PC-3 (cell line): ENCODE data around the gene ZRANB3. TPM values are rescaled to one million over a fixed set of nuclear protein-coding genes. Genes with fewer than 3 reads are reported as not detected.
A peak's percentile ranks its signal among the peaks of the same experiment; 100 is the strongest.

Experiments
- ATAC-seq: fragments of 200-7000 bp; cut with Tn5 transposase; 2 replicates; pipeline ENCODE4 v1.9.1; 2020; ENCODE audit warnings: mild to moderate bottlenecking, moderate library complexity
- Bru-seq: library from RNA; stranded (reverse); fragments of 400-500 nt; gene quantifications from one replicate; lab custom pipeline; 2021; lab: Mats Ljungman, UMichigan
- BruChase-seq, 2 experiments: library from RNA; stranded (reverse); fragments of 400-500 nt; gene quantifications; one replicate each; lab custom pipeline; 2021; lab: Mats Ljungman, UMichigan
- BruUV-seq: library from RNA; stranded (reverse); fragments of 400-500 nt; replicated peaks from 2 replicates; lab custom pipeline; 2021; lab: Mats Ljungman, UMichigan
- CTCF ChIA-PET: fragments of 300-600 bp; sonication (Branson Sonifier 250); formaldehyde crosslinking; loops from one replicate; lab custom pipeline; 2022; ENCODE audit warnings: antibody characterized with exemption; lab: Charles Lee
- POLR2A ChIA-PET: fragments of 300-600 bp; sonication (Branson Sonifier 250); formaldehyde crosslinking; loops from one replicate; lab custom pipeline; 2022; ENCODE audit warnings: antibody characterized with exemption; ENCODE audit not compliant: unreplicated experiment; lab: Charles Lee
- DNase-seq: peaks from one replicate; pipeline ENCODE4 v3.0.0-alpha.2; 2015
- H2AFZ ChIP-seq: fragments of 300-600 bp; sonication (generic); 2 replicates; pipeline ENCODE4 v1.6.0; 2016; ENCODE audit warnings: antibody characterized with exemption, low read length
- H3F3A ChIP-seq: fragments of 300-600 bp; sonication (generic); one replicate; pipeline ENCODE4 v1.6.0; 2017; ENCODE audit warnings: antibody characterized with exemption, low read length, control low read depth, mild to moderate bottlenecking; ENCODE audit not compliant: unreplicated experiment
- H3K27ac ChIP-seq: fragments of 300-600 bp; sonication (generic); 2 replicates; pipeline ENCODE4 v1.5.1; 2016; ENCODE audit warnings: mild to moderate bottlenecking, low read length
- H3K27me3 ChIP-seq: fragments of 300-600 bp; sonication (generic); 2 replicates; pipeline ENCODE4 v1.6.1; 2016; ENCODE audit warnings: low read length, mixed read lengths
- H3K36me3 ChIP-seq: fragments of 300-600 bp; sonication (generic); 2 replicates; pipeline ENCODE4 v1.6.1; 2016; ENCODE audit warnings: low read depth, mixed run types, low read length, mixed read lengths
- H3K4me1 ChIP-seq: fragments of 300-600 bp; sonication (generic); 2 replicates; pipeline ENCODE4 v1.5.1; 2016; ENCODE audit warnings: low read length; ENCODE audit not compliant: insufficient read depth
- H3K4me2 ChIP-seq: fragments of 300-600 bp; sonication (generic); 2 replicates; pipeline ENCODE4 v1.6.0; 2016; ENCODE audit warnings: low read length
- H3K4me3 ChIP-seq: fragments of 300-600 bp; sonication (generic); 2 replicates; pipeline ENCODE4 v1.5.1; 2016; ENCODE audit warnings: mild to moderate bottlenecking, low read length, mixed read lengths
- H3K79me2 ChIP-seq: fragments of 300-600 bp; sonication (generic); 2 replicates; pipeline ENCODE4 v1.6.1; 2017; ENCODE audit warnings: low read length, mixed read lengths
- H3K9ac ChIP-seq: fragments of 300-600 bp; sonication (generic); 2 replicates; pipeline ENCODE4 v1.6.0; 2016; ENCODE audit warnings: mild to moderate bottlenecking, low read length
- H3K9me2 ChIP-seq: fragments of 300-600 bp; sonication (generic); replicated peaks from 2 replicates; pipeline ENCODE4 v1.6.1; 2016; ENCODE audit warnings: mixed run types, low read length, mixed read lengths
- H3K9me3 ChIP-seq: fragments of 300-600 bp; sonication (generic); 2 replicates; pipeline ENCODE4 v1.6.1; 2016; ENCODE audit warnings: low read length, mixed read lengths
- H4K20me1 ChIP-seq: fragments of 300-600 bp; sonication (generic); 2 replicates; pipeline ENCODE4 v1.6.1; 2016; ENCODE audit warnings: low read length, mixed read lengths
- CTCF ChIP-seq: fragments of 300-600 bp; sonication (generic); conservative IDR thresholded peaks from 2 replicates; pipeline ENCODE4 v1.5.1; 2017; ENCODE audit warnings: antibody characterized with exemption, low read depth, mild to moderate bottlenecking, low read length
- EZH2 ChIP-seq: fragments of 300-600 bp; sonication (generic); IDR thresholded peaks from one replicate; pipeline ENCODE4 v1.6.1; 2017; ENCODE audit warnings: antibody characterized with exemption, mild to moderate bottlenecking, low read length; ENCODE audit not compliant: unreplicated experiment
- EZH2phosphoT487 ChIP-seq: fragments of 300-600 bp; sonication (generic); IDR thresholded peaks from 2 replicates; pipeline ENCODE4 v1.6.1; 2018; ENCODE audit warnings: mild to moderate bottlenecking, antibody characterized with exemption, low read length, borderline replicate concordance
- intact Hi-C: fragments of 100-400 bp; cut with micrococcal nuclease; formaldehyde crosslinking; loops from 2 replicates; pipeline ENCODE4 v1.9.0; 2023
- long read RNA-seq: library from polyadenylated mRNA; unstranded; transcript quantifications from one replicate; pipeline ENCODE4 v2.0.0, GENCODE V29; 2021; ENCODE audit not compliant: unreplicated experiment
- total RNA-seq: library from RNA; depleted of rRNA; stranded (reverse); fragments of >200 nt; gene quantifications from 2 replicates; pipeline ENCODE4 v1.2.3, GENCODE V29; 2014; rRNA removed

Gene ZRANB3
- total RNA-seq: 7.1 and 8.6 TPM in 2 replicates
- Bru-seq, nascent RNA: percentile 55 among the genes with signal in this experiment
- percentile 49 among the genes with signal in this experiment for BruChase-seq, experiment 1, labeled RNA remaining after a 6-hour chase
- percentile 48 among the genes with signal in this experiment for BruChase-seq, experiment 2, labeled RNA remaining after a 2-hour chase
- long read RNA-seq, partial matches to known transcripts: 1 of 10 reads
- long read RNA-seq, other reads (novel, unspliced or antisense): 9 of 10 reads

GRCh38 chr2:135530313-135531230 is at the start of gene ZRANB3:
TSS of gene ZRANB3 (minus strand) at chr2:135531218.
- no peaks in the 10 kb centered on the region for H3K27me3 ChIP-seq
- 0 out of 2 replicates have a peak, but pooled peaks cover 6% of the 10 kb centered on the region for H4K20me1 ChIP-seq
- BruUV-seq: TSS peak; percentile 84
- H3K36me3 ChIP-seq: no peaks in the 10 kb centered on the region
- H2AFZ ChIP-seq: peak within 1 kb of the TSS; percentile 87
- peaks cover 63% of the 10 kb centered on the region for H3K79me2 ChIP-seq
- peak; percentile 77 for ATAC-seq
- CTCF ChIA-PET: interaction anchor here (0.8 kb wide), 1 partner anchor 8 kb away, joined by 3 read pairs; no protein-coding TSS in a partner anchor
- peak within 1 kb of the TSS; percentile 89 for H3K4me3 ChIP-seq
- intact Hi-C loops: loop anchor here (5.0 kb wide), 1 partner anchor 132 kb away; no protein-coding TSS in a partner anchor
- H3K4me1 ChIP-seq: peaks cover 18% of the 10 kb centered on the region
- no peaks in the 10 kb centered on the region for H3K9me3 ChIP-seq
- peak; percentile 97 for DNase-seq
- peak within 1 kb of the TSS; percentile 92 for H3K4me2 ChIP-seq
- no peaks in the 10 kb centered on the region for H3K9me2 ChIP-seq
- TF ChIP-seq EZH2 (no peak), EZH2phosphoT487 (no peak), CTCF (no peak)
- H3K27ac ChIP-seq: peak within 1 kb of the TSS; percentile 81
- H3F3A ChIP-seq: no peaks in the 10 kb centered on the region
- POLR2A ChIA-PET: interaction anchor here (0.6 to 0.8 kb wide), 3 partner anchors 8 to 533 kb away, joined by 3 to 6 read pairs (median 4); no protein-coding TSS in a partner anchor
- peak within 1 kb of the TSS; percentile 83 for H3K9ac ChIP-seq

- peaks cover 6% of the 10 kb centered on the region; the same call in 1 of the 2 replicates for H3K36me3 ChIP-seq
- no peaks in the 10 kb centered on the region for H3K4me1 ChIP-seq
- CTCF ChIA-PET: interaction anchor here (0.6 kb wide), 2 partner anchors 69 to 571 kb away, joined by 3 to 5 read pairs; no protein-coding TSS in a partner anchor
- no peak overlapping the region for H3K4me3 ChIP-seq
- H3K4me2 ChIP-seq: no peak overlapping the region
- no TSS peak for BruUV-seq
- peak; percentile 35; the same call in 1 of the 2 replicates for ATAC-seq
- H3K9ac ChIP-seq: no peak overlapping the region
- H3K9me2 ChIP-seq: no peaks in the 10 kb centered on the region
- TF ChIP-seq EZH2phosphoT487 (no peak), EZH2 (no peak), CTCF (peak; percentile 39; the same call in 1 of the 2 replicates)
- H3F3A ChIP-seq: no peaks in the 10 kb centered on the region
- intact Hi-C loops: loop anchor here (1.0 kb wide), 1 partner anchor 137 kb away; no protein-coding TSS in a partner anchor
- no peaks in the 10 kb centered on the region for H3K79me2 ChIP-seq
- no peak overlapping the region for H3K27ac ChIP-seq
- no peaks in the 10 kb centered on the region for H3K9me3 ChIP-seq
- no peaks in the 10 kb centered on the region for H4K20me1 ChIP-seq
- H2AFZ ChIP-seq: no peak overlapping the region
- no peak for DNase-seq
- no peaks in the 10 kb centered on the region for H3K27me3 ChIP-seq
- POLR2A ChIA-PET: no interaction called here
Observed at GRCh38 chr2:135573620-135574019, 42.6 kb upstream of the ZRANB3 start.
